ENCODE data around the gene HELT.

DNA sequence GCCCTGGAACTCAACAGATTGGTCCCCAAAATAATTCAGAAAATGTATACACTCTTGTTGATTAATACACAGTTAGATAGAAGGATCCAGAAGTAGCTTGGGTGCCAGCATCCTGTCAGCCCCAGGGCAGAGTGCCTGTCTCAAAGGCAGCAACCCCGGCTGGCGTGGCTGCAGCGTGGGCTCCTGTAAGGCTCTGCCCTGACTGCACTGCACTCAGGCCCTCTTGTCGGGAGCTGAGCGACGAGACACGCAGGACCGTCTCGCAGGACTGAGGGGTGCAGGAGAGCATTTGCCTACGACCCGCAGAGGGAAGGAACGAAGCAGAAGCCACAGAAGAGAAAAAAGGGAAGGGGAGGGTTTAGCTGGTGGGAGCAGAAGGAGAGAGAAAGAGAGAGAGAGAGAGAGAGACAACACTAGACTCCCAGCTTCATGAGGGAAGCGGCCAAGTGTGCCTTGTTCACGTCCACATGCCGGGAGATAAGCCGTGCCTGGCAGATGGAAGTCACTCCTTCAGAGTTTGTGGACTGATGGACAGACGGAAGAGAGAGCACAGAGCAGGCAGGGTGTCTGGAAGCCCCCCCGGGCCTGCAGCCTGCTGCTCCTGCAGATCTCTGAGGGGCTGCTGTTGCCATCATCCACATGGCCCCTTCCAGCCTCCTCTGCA, 38.7 kb upstream of the HELT start:
- TF ChIP-seq ZNF785 (tag by site-specific recombination; IDR thresholded peaks at IDR 0.05) (no peak), REST (tag by site-specific recombination; IDR thresholded peaks at IDR 0.05) (no peak), ZNF23 (tag by site-specific recombination; IDR thresholded peaks at IDR 0.05; ENCODE audit: borderline replicate concordance) (no peak), ZNF175 (tag by site-specific recombination; IDR thresholded peaks at IDR 0.05) (no peak), ZBTB21 (tag by site-specific recombination; IDR thresholded peaks at IDR 0.05) (no peak), ZNF184 (tag by site-specific recombination; IDR thresholded peaks at IDR 0.05) (no peak), ZNF302 (tag by site-specific recombination; IDR thresholded peaks at IDR 0.05; ENCODE audit: low read depth) (no peak), ZNF544 (tag by site-specific recombination; IDR thresholded peaks at IDR 0.05) (no peak), ZNF335 (tag by site-specific recombination; conservative IDR thresholded peaks at IDR 0.05) (no peak), PRDM6 (tag by site-specific recombination; IDR thresholded peaks at IDR 0.05) (no peak)
- TF ChIP-seq, protein P1, sequence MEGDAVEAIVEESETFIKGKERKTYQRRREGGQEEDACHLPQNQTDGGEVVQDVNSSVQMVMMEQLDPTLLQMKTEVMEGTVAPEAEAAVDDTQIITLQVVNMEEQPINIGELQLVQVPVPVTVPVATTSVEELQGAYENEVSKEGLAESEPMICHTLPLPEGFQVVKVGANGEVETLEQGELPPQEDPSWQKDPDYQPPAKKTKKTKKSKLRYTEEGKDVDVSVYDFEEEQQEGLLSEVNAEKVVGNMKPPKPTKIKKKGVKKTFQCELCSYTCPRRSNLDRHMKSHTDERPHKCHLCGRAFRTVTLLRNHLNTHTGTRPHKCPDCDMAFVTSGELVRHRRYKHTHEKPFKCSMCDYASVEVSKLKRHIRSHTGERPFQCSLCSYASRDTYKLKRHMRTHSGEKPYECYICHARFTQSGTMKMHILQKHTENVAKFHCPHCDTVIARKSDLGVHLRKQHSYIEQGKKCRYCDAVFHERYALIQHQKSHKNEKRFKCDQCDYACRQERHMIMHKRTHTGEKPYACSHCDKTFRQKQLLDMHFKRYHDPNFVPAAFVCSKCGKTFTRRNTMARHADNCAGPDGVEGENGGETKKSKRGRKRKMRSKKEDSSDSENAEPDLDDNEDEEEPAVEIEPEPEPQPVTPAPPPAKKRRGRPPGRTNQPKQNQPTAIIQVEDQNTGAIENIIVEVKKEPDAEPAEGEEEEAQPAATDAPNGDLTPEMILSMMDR (tag by site-specific recombination; IDR thresholded peaks at IDR 0.05) = no peak

Data from HEK293 (cell line).